A549 treated with Mapracorat at 1 μM for 4 hours (cell line): ENCODE data around the gene DNAJC18. TPM values are rescaled to one million over a fixed set of nuclear protein-coding genes. Genes with fewer than 3 reads are reported as not detected.

Source experiments
- total RNA-seq: library from RNA; stranded (reverse); fragments of 200-300 nt; extraction: Qiagen RNA extraction; gene quantifications from 5 replicates; pipeline ENCODE4 v1.2.3, GENCODE V29; 2022

Gene DNAJC18
- 5.6 to 9.3 TPM (median 8.1 TPM) in 5 replicates for total RNA-seq

GRCh38 chr5:139439013-139439903, at the start of gene DNAJC18:
TSS of gene DNAJC18 (minus strand) at chr5:139439525. CDS start at chr5:139439445, 80 bp downstream.

GRCh38 chr5:139482050-139482889, 42.9 kb upstream of the DNAJC18 start, which contains the start of gene STING1:
TSS of gene STING1 (minus strand) at chr5:139482758. CDS start at chr5:139481704, 1,054 bp downstream.

DNA sequence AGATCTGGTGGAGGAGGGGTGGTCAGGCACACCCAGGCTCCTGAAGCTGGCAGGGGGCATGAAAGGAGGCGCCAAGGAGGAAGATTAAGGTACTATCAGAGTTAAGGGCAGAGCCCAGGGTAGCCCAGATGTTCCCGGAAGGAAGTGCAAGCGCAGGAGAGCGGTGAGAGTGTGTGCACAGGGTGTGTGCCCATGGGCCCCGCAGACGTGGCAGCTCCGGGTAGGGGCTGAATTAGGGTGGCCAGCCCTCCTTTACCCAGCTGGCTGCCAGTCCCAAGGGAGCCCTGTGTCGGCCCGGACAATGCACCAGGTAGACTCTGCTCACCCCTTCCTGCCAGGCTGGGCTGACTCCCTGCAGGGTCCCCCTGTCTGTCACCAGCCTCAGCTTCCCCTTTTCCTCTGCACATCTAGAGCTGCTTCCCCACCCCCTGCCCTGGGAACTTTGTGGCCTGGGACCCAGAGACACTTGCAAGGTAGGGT, 31.5 kb upstream of the DNAJC18 start, which contains the start of gene SMIM33:
Gene SMIM33 (plus strand): TSS at position 184 of the 480 bp plus-strand sequence. CDS start 118 bp downstream, at position 302.

DNA sequence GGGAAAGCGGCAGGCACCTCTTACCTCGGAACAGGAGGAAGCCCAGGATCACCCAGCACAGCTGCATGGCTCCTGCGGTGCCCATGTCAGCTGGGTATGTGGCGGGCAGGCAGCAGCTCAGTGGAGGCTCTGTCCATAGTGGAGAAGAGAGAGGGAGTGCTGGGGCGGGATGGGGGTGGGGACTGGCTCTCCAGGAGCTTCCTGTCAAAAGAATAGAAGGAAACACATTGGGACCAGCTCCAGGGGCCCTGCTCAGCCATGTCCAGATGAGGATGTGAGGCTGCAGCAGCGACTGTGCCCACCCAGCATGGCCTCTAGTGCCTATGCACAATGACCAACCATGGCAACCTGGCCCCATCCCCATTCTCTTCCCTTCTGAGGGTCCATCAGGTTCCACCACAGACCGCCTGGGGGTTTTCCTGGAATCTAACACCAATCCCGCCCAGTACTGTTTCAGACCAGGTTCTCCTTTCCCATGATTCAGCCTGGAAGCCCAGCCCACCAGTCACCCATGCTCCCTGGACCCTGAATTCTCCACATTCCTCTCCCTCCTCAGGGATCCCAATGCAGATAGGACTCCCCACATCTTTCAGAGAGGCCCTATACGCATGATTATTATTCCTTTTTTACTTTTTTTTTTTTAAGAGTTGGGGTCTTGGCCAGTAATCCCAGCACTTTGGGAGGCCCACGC, 23.4 kb upstream of the DNAJC18 start, which contains the start of gene ECSCR:
Gene ECSCR (minus strand): TSS at position 158 of the 691 bp plus-strand sequence. CDS start 73 bp downstream, at position 85.

GRCh38 chr5:139403787-139404483, 35.4 kb downstream of the DNAJC18 start, which contains the start of gene SPATA24:
TSS of gene SPATA24 (minus strand) at chr5:139404089. CDS start at chr5:139404060, 29 bp downstream.

GRCh38 chr5:139394654-139395566, 44.4 kb downstream of the DNAJC18 start, which contains the start of gene PROB1:
TSS of gene PROB1 (minus strand) at chr5:139395104. CDS start at chr5:139395081, 23 bp downstream.

GRCh38 chr5:139389701-139390638, 49.4 kb downstream of the DNAJC18 start, which contains the start of gene MZB1:
TSS of gene MZB1 (minus strand) at chr5:139389913. CDS start at chr5:139389856, 57 bp downstream.

GRCh38 chr5:139383275-139383992, 55.9 kb downstream of the DNAJC18 start, which contains the start of gene SLC23A1:
TSS of gene SLC23A1 (minus strand) at chr5:139383297. CDS start at chr5:139383253, 44 bp downstream.

Other genes starting within 250 kb of the DNAJC18 start
- gene SIL1, start 241.2 kb downstream of the DNAJC18 start, total RNA-seq: 24.3 to 27.2 TPM (median 25.9 TPM) in 5 replicates
- gene MATR3, start 145.8 kb downstream of the DNAJC18 start, total RNA-seq: 156 to 198 TPM (median 171 TPM) in 5 replicates
- gene PAIP2, start 97.7 kb downstream of the DNAJC18 start, total RNA-seq: 77.7 to 101 TPM (median 83.2 TPM) in 5 replicates
- gene SLC23A1, start 56.2 kb downstream of the DNAJC18 start, total RNA-seq: 1.1 to 1.8 TPM (median 1.3 TPM) in 5 replicates
- gene MZB1, start 49.6 kb downstream of the DNAJC18 start, total RNA-seq: 0.29 TPM in 1 of 5 replicates, not detected in the others
- gene PROB1, start 44.4 kb downstream of the DNAJC18 start, total RNA-seq: 0.15 to 0.29 TPM (median 0.22 TPM) in 5 replicates
- 3.9 to 6.0 TPM (median 5.3 TPM) in 5 replicates for gene SPATA24, start 35.4 kb downstream of the DNAJC18 start, total RNA-seq
- gene ECSCR, start 23.2 kb upstream of the DNAJC18 start, total RNA-seq: not detected in 5 replicates
- not detected in 5 replicates for gene SMIM33, start 31.5 kb upstream of the DNAJC18 start, total RNA-seq
- gene STING1, start 43.2 kb upstream of the DNAJC18 start, total RNA-seq: 0.78 to 1.4 TPM (median 1.1 TPM) in 5 replicates
- 124 to 183 TPM (median 163 TPM) in 5 replicates for gene UBE2D2, start 121.8 kb upstream of the DNAJC18 start, total RNA-seq
- gene CXXC5, start 208.8 kb upstream of the DNAJC18 start, total RNA-seq: 13.8 to 20.9 TPM (median 19.3 TPM) in 5 replicates